Measurements from ENCODE around the gene TMA7. TPM values are rescaled to one million over a fixed set of nuclear protein-coding genes. Genes with fewer than 3 reads are reported as not detected.

Gene TMA7
- total and polyA plus RNA-seq, 10 of the 15 experiments (the other 5 are each of a cell fraction or from before 2014, with no cell fraction given): 319 to 1,760 (median 752) TPM

DNA sequence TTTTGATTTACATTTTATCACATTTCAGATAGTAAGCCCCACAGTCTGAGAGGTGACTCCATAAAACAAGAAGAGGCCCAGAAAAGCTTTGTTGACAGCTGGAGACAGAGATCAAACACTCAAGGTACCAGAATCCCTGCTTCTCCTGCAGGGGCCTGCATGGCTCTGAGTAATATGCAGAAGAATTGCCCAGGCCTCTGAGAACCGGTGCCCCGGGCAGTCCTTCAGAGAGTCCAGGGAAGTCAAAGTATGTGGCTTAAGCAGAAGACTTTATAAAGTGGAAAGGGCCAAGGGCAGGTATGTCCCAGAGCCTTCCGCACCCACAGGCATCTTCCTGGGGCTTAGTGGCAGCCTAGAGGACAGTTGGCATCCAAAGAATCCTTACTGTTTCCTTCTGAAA is 19.3 kb downstream of the TMA7 start (continued):
- TF ChIP-seq, protein P1, sequence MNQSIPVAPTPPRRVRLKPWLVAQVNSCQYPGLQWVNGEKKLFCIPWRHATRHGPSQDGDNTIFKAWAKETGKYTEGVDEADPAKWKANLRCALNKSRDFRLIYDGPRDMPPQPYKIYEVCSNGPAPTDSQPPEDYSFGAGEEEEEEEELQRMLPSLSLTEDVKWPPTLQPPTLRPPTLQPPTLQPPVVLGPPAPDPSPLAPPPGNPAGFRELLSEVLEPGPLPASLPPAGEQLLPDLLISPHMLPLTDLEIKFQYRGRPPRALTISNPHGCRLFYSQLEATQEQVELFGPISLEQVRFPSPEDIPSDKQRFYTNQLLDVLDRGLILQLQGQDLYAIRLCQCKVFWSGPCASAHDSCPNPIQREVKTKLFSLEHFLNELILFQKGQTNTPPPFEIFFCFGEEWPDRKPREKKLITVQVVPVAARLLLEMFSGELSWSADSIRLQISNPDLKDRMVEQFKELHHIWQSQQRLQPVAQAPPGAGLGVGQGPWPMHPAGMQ (IDR thresholded peaks at IDR 0.05; ENCODE audit: borderline replicate concordance): no peak
- TF ChIP-seq ZNF24 (IDR thresholded peaks at IDR 0.05) (no peak), IRF4 (IDR thresholded peaks at IDR 0.05; ENCODE audit: low read depth, low read length) (no peak), MYC (IDR thresholded peaks at IDR 0.05; ENCODE audit: insufficient read depth, insufficient read length, insufficient replicate concordance, low read length, severe bottlenecking) (no peak), NRF1 (conservative IDR thresholded peaks at IDR 0.05; ENCODE audit: low read depth, low read length) (no peak), RUNX3 (IDR thresholded peaks at IDR 0.05; ENCODE audit: low read length) (no peak), SUZ12 (IDR thresholded peaks at IDR 0.05; ENCODE audit: unreplicated experiment) (no peak)

DNA sequence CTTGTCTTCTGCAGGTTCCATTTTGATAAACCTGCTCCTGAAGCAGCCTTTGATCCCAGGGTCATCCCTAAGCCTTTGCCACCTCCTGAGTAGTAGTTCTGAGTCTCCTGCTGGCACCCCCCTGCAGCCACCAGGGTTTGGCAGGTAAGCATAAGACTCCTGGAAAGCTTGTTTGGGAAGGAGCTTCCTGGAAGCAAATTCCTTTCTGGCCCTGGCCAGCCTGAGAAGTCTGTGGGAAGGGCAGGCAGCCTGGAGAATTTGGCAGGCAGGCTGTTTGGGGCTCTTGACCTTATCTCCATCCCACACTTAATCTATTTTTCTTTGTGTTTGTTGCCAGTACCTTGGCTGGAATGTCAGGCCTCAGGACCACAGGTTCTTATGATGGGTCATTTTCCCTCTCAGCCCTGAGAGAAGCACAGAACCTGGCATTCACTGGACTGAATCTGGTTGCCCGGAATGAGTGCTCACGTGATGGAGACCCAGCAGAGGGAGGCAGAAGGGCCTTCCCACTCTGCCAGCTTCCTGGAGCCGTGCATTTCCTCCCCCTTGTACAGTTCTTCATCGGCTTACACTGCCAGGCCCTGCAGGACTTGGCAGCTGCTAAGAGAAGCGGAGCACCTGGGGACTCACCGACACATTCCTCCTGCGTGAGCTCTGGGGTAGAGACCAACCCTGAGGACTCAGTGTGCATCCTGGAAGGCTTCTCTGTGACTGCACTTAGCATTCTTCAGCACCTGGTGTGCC is 19.9 kb downstream of the TMA7 start:
- H2AFZ ChIP-seq (ENCODE audit: control insufficient read depth, low read depth, low read length): no peak overlapping the region
- RAD21 ChIA-PET (ENCODE audit: unreplicated experiment): no interaction called here
- POLR2A ChIA-PET: interaction anchor here (0.6 kb wide), 1 partner anchor 37 kb away, joined by 5 read pairs; no protein-coding TSS in a partner anchor
- H3K4me2 ChIP-seq (ENCODE audit: control insufficient read depth, insufficient read depth): no peak overlapping the region
- SMC1A ChIA-PET (ENCODE audit: uncharacterized antibody, unreplicated experiment): no interaction called here
- H3K27ac ChIP-seq (ENCODE audit: control insufficient read depth, insufficient read depth): no peak overlapping the region
- DNase-seq (ENCODE audit: low read depth, low spot score): no peak
- H3K36me3 ChIP-seq (ENCODE audit: control insufficient read depth in 2 of 2, insufficient read depth in 2 of 2, low read length in 1 of 2): peaks cover 13 to 21% of the 10 kb centered on the region in 2 experiments
- ATAC-seq: no peak
- no peaks in the 10 kb centered on the region for H3K4me1 ChIP-seq (ENCODE audit: control insufficient read depth, insufficient read depth, low read length)
- in situ Hi-C loops (cut with MboI): no loop called here
- H4K20me1 ChIP-seq (ENCODE audit: control insufficient read depth, insufficient read depth): no peaks in the 10 kb centered on the region
- no TSS peak for BruUV-seq (replicated peaks)
- no peaks in the 10 kb centered on the region for H3K9me3 ChIP-seq (replicated peaks; ENCODE audit: control insufficient read depth, insufficient read depth, low read length)
- CTCF ChIA-PET: interaction anchor here (1.5 to 2.9 kb wide), 3 partner anchors 24 to 59 kb away, joined by 4 to 8 read pairs (median 4); no protein-coding TSS in a partner anchor
- H3K9ac ChIP-seq (ENCODE audit: control insufficient read depth, insufficient read depth, low read length): no peak overlapping the region
- 93% methylated on average over 7 of the region's 7 CpGs for WGBS (ENCODE audit: insufficient coverage, insufficient replicate concordance, low lambda C conversion rate, missing lambda C conversion rate)
- H3K79me2 ChIP-seq (ENCODE audit: control insufficient read depth, insufficient read depth, low read length): no peaks in the 10 kb centered on the region
- H3K27me3 ChIP-seq (replicated peaks in 1 of 2; ENCODE audit: control insufficient read depth in 2 of 2, insufficient read depth in 2 of 2, low read length in 1 of 2): no peaks in the 10 kb centered on the region
- H3K4me3 ChIP-seq: no peak overlapping the region
- FAIRE-seq: no peak
- intact Hi-C loops (cut with micrococcal nuclease; ENCODE audit: unreplicated experiment): no loop called here
- TF ChIP-seq, protein P2, sequence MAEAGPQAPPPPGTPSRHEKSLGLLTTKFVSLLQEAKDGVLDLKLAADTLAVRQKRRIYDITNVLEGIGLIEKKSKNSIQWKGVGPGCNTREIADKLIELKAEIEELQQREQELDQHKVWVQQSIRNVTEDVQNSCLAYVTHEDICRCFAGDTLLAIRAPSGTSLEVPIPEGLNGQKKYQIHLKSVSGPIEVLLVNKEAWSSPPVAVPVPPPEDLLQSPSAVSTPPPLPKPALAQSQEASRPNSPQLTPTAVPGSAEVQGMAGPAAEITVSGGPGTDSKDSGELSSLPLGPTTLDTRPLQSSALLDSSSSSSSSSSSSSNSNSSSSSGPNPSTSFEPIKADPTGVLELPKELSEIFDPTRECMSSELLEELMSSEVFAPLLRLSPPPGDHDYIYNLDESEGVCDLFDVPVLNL (IDR thresholded peaks at IDR 0.05; ENCODE audit: low read depth, low read length): no peak
- no peak for TF ChIP-seq BMI1 (IDR thresholded peaks at IDR 0.05; ENCODE audit: borderline replicate concordance)
- TF ChIP-seq, protein P1 (IDR thresholded peaks at IDR 0.05; ENCODE audit: borderline replicate concordance): no peak
- TF ChIP-seq CEBPB (IDR thresholded peaks at IDR 0.05; ENCODE audit: borderline replicate concordance in 1 of 2, low read depth in 2 of 2, low read length in 2 of 2): no peak
- TF ChIP-seq MTA2 (IDR thresholded peaks at IDR 0.05; ENCODE audit: low read depth): no peak
- TF ChIP-seq ASH2L (IDR thresholded peaks at IDR 0.05; ENCODE audit: borderline replicate concordance, low read depth): no peak
- no peak for TF ChIP-seq MYC (IDR thresholded peaks at IDR 0.05; ENCODE audit: insufficient read depth, insufficient read length, insufficient replicate concordance, low read length, severe bottlenecking)
- TF ChIP-seq RAD21 (IDR thresholded peaks at IDR 0.05; ENCODE audit: insufficient read depth, low read depth, low read length): no peak
- no peak for TF ChIP-seq WRNIP1 (IDR thresholded peaks at IDR 0.05; ENCODE audit: borderline replicate concordance, low read depth, low read length)
- TF ChIP-seq FOXM1 (IDR thresholded peaks at IDR 0.05; ENCODE audit: low read depth, low read length): no peak

Measured in GM12878 (cell line).